Fibroblast of the aortic adventitia (primary cell): ENCODE data around the gene PGM2. TPM values are rescaled to one million over a fixed set of nuclear protein-coding genes. Genes with fewer than 3 reads are reported as not detected.

Experiments
- DNase-seq: peaks from one replicate; pipeline ENCODE4 v3.0.0-alpha.2; 2010; ENCODE audit warnings: low read depth
- H3K4me3 ChIP-seq: 2 replicates; pipeline ENCODE4 v1.5.1; 2011; ENCODE audit warnings: low read depth, mild to moderate bottlenecking, control low read depth, low read length, moderate library complexity
- total RNA-seq: library from RNA; depleted of rRNA; stranded (reverse); fragments of >200 nt; gene quantifications from 2 replicates; pipeline ENCODE4 v1.2.3, GENCODE V29; 2012; ENCODE audit warnings: low replicate concordance
- TF ChIP-seq, protein P1 (sequence below): IDR thresholded peaks from 2 replicates; pipeline ENCODE4 v1.5.1; 2011; ENCODE audit warnings: mild to moderate bottlenecking, low read length, control low read depth, inconsistent platforms; ENCODE audit not compliant: insufficient read depth

Gene PGM2
- total RNA-seq, 1 donor = 21.4 TPM

DNA sequence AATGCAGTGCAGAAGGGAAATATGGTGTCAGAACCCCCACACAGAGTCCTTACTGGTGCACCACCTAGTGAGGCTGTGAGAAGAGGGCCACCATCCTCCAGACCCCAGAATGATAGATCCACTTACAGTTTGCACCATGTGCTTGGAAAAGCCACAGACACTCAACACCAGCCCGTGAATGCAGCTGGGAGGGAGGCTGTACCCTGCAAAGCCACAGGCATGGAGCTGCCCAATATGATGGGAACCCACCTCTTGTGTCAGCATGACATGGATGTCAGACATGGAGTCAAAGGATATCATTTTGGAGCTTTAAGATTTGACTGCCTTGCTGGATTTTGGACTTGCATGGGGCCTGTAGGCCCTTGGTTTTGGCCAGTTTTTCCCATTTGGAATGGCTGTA, 34.2 kb upstream of the PGM2 start:
- no peak overlapping the region for H3K4me3 ChIP-seq
- no peak for DNase-seq
- TF ChIP-seq, protein P1, sequence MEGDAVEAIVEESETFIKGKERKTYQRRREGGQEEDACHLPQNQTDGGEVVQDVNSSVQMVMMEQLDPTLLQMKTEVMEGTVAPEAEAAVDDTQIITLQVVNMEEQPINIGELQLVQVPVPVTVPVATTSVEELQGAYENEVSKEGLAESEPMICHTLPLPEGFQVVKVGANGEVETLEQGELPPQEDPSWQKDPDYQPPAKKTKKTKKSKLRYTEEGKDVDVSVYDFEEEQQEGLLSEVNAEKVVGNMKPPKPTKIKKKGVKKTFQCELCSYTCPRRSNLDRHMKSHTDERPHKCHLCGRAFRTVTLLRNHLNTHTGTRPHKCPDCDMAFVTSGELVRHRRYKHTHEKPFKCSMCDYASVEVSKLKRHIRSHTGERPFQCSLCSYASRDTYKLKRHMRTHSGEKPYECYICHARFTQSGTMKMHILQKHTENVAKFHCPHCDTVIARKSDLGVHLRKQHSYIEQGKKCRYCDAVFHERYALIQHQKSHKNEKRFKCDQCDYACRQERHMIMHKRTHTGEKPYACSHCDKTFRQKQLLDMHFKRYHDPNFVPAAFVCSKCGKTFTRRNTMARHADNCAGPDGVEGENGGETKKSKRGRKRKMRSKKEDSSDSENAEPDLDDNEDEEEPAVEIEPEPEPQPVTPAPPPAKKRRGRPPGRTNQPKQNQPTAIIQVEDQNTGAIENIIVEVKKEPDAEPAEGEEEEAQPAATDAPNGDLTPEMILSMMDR = no peak

DNA sequence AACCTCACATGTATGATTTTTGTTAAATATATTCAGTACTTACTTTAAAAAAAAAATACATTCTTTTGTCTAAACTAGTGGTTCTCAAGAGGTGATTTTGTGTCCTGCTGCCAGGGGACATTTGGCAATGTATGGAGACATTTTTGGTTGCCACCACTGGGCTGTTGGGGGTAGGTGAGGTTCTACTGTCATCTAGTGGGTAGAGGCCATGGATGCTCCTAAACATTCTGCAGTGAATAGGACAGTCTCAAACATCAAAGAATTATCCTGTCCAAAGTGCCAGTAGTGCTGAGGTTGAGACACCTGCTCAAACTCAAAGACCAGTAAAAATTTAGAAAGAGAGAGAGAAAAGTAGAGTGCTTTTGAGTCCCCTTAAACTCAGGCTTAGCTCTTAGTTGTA, 32.9 kb upstream of the PGM2 start:
- DNase-seq = peak; percentile 25
- TF ChIP-seq, protein P1 = peak; percentile 73
- no peak overlapping the region for H3K4me3 ChIP-seq

DNA sequence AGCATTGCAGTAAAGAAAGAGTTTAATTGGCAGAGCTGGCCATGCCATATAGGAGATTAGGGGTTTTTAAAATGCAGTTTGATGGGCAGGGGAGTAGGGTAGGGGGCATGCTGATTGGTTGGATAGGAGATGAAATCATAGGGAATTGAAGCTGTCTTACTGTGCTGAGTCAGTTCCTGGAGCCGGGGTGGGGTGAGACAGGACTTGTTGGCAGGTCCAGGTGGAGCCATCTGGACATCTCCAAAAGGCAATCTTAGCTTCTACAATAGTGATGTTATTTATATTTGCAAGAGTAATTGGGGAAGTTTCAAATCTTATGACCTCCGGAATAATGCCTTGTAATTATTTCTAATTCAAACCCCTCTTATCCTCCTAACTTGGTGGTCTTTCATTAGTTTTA, 32.4 kb upstream of the PGM2 start:
- peak; percentile 2 for DNase-seq
- TF ChIP-seq, protein P1 = no peak
- H3K4me3 ChIP-seq = no peak overlapping the region

DNA sequence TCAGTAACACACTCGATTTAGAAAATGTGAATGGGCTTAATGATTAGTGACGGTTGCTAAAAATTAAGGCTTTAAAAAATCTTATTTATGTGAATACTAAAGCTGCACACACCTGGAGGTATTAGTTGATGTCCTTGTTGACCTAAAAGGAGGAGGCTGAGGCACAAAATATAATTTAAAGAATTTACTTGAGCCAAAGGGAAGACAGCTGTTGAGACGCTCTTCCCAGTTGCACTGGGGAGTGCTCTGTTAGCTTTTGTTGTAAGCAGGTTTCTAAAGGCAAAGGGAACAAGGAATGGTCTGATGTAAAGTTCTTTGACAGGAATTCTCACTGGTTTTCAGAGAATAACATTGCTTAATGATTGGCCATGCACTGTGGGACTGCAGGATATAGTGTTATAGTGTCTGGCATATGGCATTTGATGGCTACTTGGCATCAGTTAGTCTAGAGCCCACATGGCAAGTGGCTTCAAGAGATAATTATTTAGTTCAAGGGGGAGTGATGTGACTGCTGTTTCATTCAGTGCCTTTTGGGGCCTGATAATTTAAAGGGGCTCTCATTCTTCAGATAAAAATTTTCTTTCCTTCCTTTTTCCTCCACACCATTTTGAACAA, 30.8 kb upstream of the PGM2 start:
- no peak for DNase-seq
- TF ChIP-seq, protein P1 = no peak
- no peak overlapping the region for H3K4me3 ChIP-seq

DNA sequence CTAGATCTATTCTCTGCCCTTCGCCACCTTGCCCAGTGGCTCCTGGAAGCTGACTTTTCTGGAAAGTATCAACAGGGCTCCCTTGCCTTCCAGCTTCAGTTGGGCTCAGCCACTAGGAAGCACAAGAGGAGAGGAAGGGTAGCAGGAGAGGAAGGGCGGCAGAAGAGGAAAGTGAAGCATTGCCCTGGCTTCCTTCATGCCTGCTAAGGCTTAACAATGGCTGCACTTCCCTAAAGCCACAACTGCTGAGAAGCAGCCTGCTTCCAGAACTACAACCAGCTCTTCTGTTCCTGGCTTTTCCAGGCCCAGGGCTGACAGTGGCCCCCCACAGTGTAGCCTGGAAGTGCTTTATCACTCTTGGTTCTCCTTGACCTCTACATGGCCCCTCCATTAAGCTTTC, 29.1 kb upstream of the PGM2 start:
- no peak for DNase-seq
- TF ChIP-seq, protein P1 = no peak
- H3K4me3 ChIP-seq = no peak overlapping the region

DNA sequence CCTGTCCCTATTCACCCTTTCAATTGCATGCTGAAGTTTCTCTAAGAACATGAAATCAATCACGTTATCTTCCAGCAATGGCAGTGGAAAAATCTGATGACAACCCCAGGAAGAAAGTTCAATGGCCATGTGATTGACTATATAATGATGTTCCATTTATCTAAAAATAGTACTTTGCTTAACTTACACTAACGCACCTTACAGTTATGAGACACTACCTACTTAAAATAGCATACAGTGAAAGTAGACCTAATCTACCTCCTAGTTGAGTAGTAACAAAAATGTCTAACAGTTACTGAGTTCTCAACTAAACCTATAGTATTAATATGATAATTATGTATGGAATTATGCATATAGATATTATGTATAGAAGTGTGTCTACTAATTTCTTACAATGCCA, 28.6 kb upstream of the PGM2 start:
- no peak for DNase-seq
- no peak overlapping the region for H3K4me3 ChIP-seq
- TF ChIP-seq, protein P1 = no peak

DNA sequence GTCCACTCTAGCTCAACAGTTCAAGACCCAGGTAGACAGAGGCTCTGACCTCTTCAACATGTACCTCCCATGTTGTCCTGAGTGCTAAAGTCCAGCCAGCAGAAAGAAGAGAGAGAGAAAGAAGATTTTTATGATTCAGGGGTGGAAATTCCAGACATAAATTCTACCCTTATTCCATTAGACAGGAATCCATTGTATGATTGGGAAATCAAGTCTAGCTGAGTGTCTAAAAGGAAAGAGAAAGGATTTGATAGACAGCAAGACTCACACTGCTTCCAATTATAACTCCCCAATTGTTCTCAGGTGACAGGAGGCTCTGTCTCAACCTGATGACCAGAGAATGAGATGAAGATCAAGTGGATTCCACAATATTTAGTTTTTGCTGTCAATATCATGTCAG, 27.9 kb upstream of the PGM2 start:
- TF ChIP-seq, protein P1 = no peak
- H3K4me3 ChIP-seq = no peak overlapping the region
- DNase-seq = no peak
